GM12878 (cell line): ENCODE measurements around the gene FLT1. TPM values are rescaled to one million over a fixed set of nuclear protein-coding genes. Genes with fewer than 3 reads are reported as not detected.

Source experiments
- ATAC-seq: fragments of 200-7000 bp; cut with Tn5 transposase; 3 replicates; pipeline ENCODE4 v1.9.1; 2020; ENCODE audit warnings: mild to moderate bottlenecking, moderate library complexity
- BruUV-seq: library from RNA; stranded (reverse); fragments of 400-500 nt; replicated peaks from 2 replicates; lab custom pipeline; 2021; lab: Mats Ljungman, UMichigan
- CTCF ChIA-PET: fragments of 300-600 bp; sonication (Branson Sonifier 250); formaldehyde crosslinking; extraction: SDS; loops from one replicate; lab custom pipeline; 2021; ENCODE audit warnings: inconsistent platforms; lab: Yijun Ruan, JAX
- POLR2A ChIA-PET: fragments of 350-600 bp; formaldehyde crosslinking; extraction: SDS; loops from one replicate; lab custom pipeline; 2021; ENCODE audit warnings: inconsistent platforms; lab: Charles Lee
- RAD21 ChIA-PET: fragments of 300-600 bp; sonication (Branson Sonifier 250); formaldehyde crosslinking; loops from one replicate; lab custom pipeline; 2023; ENCODE audit warnings: antibody characterized with exemption; ENCODE audit not compliant: unreplicated experiment; lab: Charles Lee
- SMC1A ChIA-PET: fragments of 300-600 bp; sonication (Branson Sonifier 250); formaldehyde crosslinking; loops from one replicate; lab custom pipeline; 2023; ENCODE audit not compliant: unreplicated experiment, uncharacterized antibody; lab: Charles Lee
- DNase-seq: peaks from one replicate; pipeline ENCODE4 v3.0.0-alpha.2; 2011; ENCODE audit warnings: low read depth, low spot score
- FAIRE-seq: peaks from 3 replicates; lab custom pipeline; 2011; peaks lifted over from hg19 to GRCh38; lab: Jason Lieb, UNC
- H2AFZ ChIP-seq: 2 replicates; pipeline ENCODE4 v1.6.0; 2011; ENCODE audit warnings: low read depth, low read length, control low read depth; ENCODE audit not compliant: control insufficient read depth
- H3K27ac ChIP-seq: 2 replicates; pipeline ENCODE4 v1.5.1; 2011; ENCODE audit warnings: control low read depth; ENCODE audit not compliant: control insufficient read depth, insufficient read depth
- H3K27me3 ChIP-seq, 2 experiments: replicated peaks in 1 of 2; 2 replicates each; pipeline versions ENCODE4 v1.6.0 to v1.6.1; 2011; ENCODE audit warnings: low read length in 1 of 2; ENCODE audit not compliant: control insufficient read depth in 2 of 2, insufficient read depth in 2 of 2
- H3K36me3 ChIP-seq, 2 experiments: 2 replicates each; pipeline ENCODE4 v1.5.1; 2011; ENCODE audit warnings: low read length in 1 of 2; ENCODE audit not compliant: control insufficient read depth in 2 of 2, insufficient read depth in 2 of 2
- H3K4me1 ChIP-seq: 2 replicates; pipeline ENCODE4 v1.6.1; 2011; ENCODE audit warnings: mild to moderate bottlenecking, low read length, moderate library complexity, mixed read lengths; ENCODE audit not compliant: control insufficient read depth, insufficient read depth
- H3K4me2 ChIP-seq: 2 replicates; pipeline ENCODE4 v1.6.0; 2011; ENCODE audit warnings: control low read depth; ENCODE audit not compliant: control insufficient read depth, insufficient read depth
- H3K4me3 ChIP-seq: fragments of 200-600 bp; sonication (generic); 2 replicates; pipeline ENCODE4 v1.5.1; 2016
- H3K79me2 ChIP-seq: 2 replicates; pipeline ENCODE4 v1.6.0; 2011; ENCODE audit warnings: low read length; ENCODE audit not compliant: control insufficient read depth, insufficient read depth
- H3K9ac ChIP-seq: 2 replicates; pipeline ENCODE4 v1.8.0; 2011; ENCODE audit warnings: low read length, control low read depth, mixed read lengths; ENCODE audit not compliant: control insufficient read depth, insufficient read depth
- H3K9me3 ChIP-seq: replicated peaks from 3 replicates; pipeline ENCODE4 v1.5.1; 2011; ENCODE audit warnings: mild to moderate bottlenecking, low read length; ENCODE audit not compliant: control insufficient read depth, insufficient read depth
- H4K20me1 ChIP-seq: 2 replicates; pipeline ENCODE4 v1.6.0; 2011; ENCODE audit not compliant: control insufficient read depth, insufficient read depth
- ATF3 ChIP-seq: IDR thresholded peaks from 2 replicates; pipeline ENCODE4 v1.6.1; 2011; ENCODE audit warnings: low read depth, mild to moderate bottlenecking, low read length, moderate library complexity, borderline replicate concordance; ENCODE audit errors: extremely low read depth
- HDGF ChIP-seq: fragments of 450-650 bp; IDR thresholded peaks from 2 replicates; pipeline ENCODE4 v1.6.1; 2016; ENCODE audit warnings: antibody characterized with exemption
- MYB ChIP-seq: fragments of 150-350 bp; IDR thresholded peaks from 2 replicates; pipeline ENCODE4 v1.6.1; 2014; ENCODE audit warnings: mild to moderate bottlenecking, low read depth, low read length, borderline replicate concordance
- NBN ChIP-seq: fragments of 450-650 bp; IDR thresholded peaks from 2 replicates; pipeline ENCODE4 v1.6.1; 2016
- PRDM15 ChIP-seq: fragments of 450-650 bp; formaldehyde crosslinking; IDR thresholded peaks from 2 replicates; pipeline ENCODE4 v1.4.0; 2020; ENCODE audit warnings: mild to moderate bottlenecking, moderate library complexity
- RELA ChIP-seq: fragments of 450-650 bp; IDR thresholded peaks from 2 replicates; pipeline ENCODE4 v1.8.0; 2014; ENCODE audit warnings: borderline replicate concordance; ENCODE audit not compliant: partially characterized antibody
- RFX5 ChIP-seq: IDR thresholded peaks from 2 replicates; pipeline ENCODE4 v1.6.1; 2011; ENCODE audit warnings: low read depth, low read length, improper control_type of control experiment
- SMAD1 ChIP-seq: fragments of 450-650 bp; IDR thresholded peaks from 2 replicates; pipeline ENCODE4 v1.6.1; 2018; ENCODE audit warnings: mild to moderate bottlenecking, low read depth; ENCODE audit not compliant: partially characterized antibody
- SMARCA5 ChIP-seq: fragments of 450-650 bp; IDR thresholded peaks from 2 replicates; pipeline ENCODE4 v1.6.1; 2017; ENCODE audit warnings: mild to moderate bottlenecking
- USF1 ChIP-seq: IDR thresholded peaks from 2 replicates; pipeline ENCODE4 v1.6.1; 2011; ENCODE audit warnings: borderline replicate concordance, low read depth, mild to moderate bottlenecking, moderate library complexity, mixed read lengths, low read length; ENCODE audit not compliant: insufficient read depth; ENCODE audit errors: extremely low read length
- YY1 ChIP-seq: IDR thresholded peaks from 2 replicates; pipeline ENCODE4 v1.6.1; 2011; ENCODE audit warnings: low read depth, mild to moderate bottlenecking, low read length
- ZNF622 ChIP-seq: fragments of 450-650 bp; IDR thresholded peaks from 2 replicates; pipeline ENCODE4 v1.6.1; 2017; ENCODE audit warnings: mild to moderate bottlenecking, inconsistent platforms
- ZZZ3 ChIP-seq: IDR thresholded peaks from 2 replicates; pipeline ENCODE4 v1.6.1; 2011; ENCODE audit warnings: low read depth; ENCODE audit not compliant: control insufficient read depth, insufficient read length
- whole genome bisulfite sequencing: methylation state at CpG from one replicate; pipeline ENCODE4 v1.1.6; 2016; ENCODE audit warnings: low lambda C conversion rate; ENCODE audit not compliant: insufficient replicate concordance, insufficient coverage; ENCODE audit errors: missing lambda C conversion rate; 5-methylcytosine and 5-hydroxymethylcytosine counted together
- in situ Hi-C: fragments of 300-500 bp; cut with MboI; formaldehyde crosslinking; loops from 9 replicates; pipeline ENCODE4 v1.14.3; 2018; ENCODE audit warnings: mixed read lengths
- intact Hi-C: fragments of 100-400 bp; cut with micrococcal nuclease; formaldehyde crosslinking; loops from one replicate; pipeline ENCODE4 v1.14.2; 2022; ENCODE audit not compliant: unreplicated experiment
- polyA plus RNA-seq, 11 experiments: library from polyadenylated mRNA; depleted of rRNA in 4 of 11; unstranded in 6 of 11; stranded (reverse) in 5 of 11; fragments of >200 nt; fragmentation: Nextera tagmentation in 4 of 11; fragmentation: Illumina TruSeq in 1 of 11; extraction: Ambion mirVana in 4 of 11; extraction: Trizol in 1 of 11; gene quantifications; 1 replicate in 1 of 11; 2 replicates in 10 of 11; pipeline versions ENCODE4 v1.2.1 to v1.2.3, GENCODE V29; 2011 to 2016; ENCODE audit warnings: inconsistent platforms in 2 of 11, missing spikeins in 2 of 11, low read depth in 1 of 11
- total RNA-seq, 4 experiments: library from RNA; depleted of rRNA in 3 of 4; stranded (reverse); fragments of >200 nt in 3 of 4; fragmentation: Illumina TruSeq in 1 of 4; extraction: Trizol in 1 of 4; gene quantifications; 2 replicates each; pipeline versions ENCODE4 v1.2.1 to v1.2.3, GENCODE V29; 2013 to 2021

Gene FLT1
- total and polyA plus RNA-seq, 10 of the 15 experiments (the other 5 are each of a cell fraction or from before 2014, with no cell fraction given): 0.55 to 5.6 (median 0.84) TPM

- Histone ChIP-seq H4K20me1 (no peaks in the 10 kb centered on the region), H3K79me2 (no peaks in the 10 kb centered on the region), H3K36me3 (no peaks in the 10 kb centered on the region), H3K4me1 (no peaks in the 10 kb centered on the region), H3K27ac (no peak overlapping the region), H3K4me3 (no peak overlapping the region), H2AFZ (no peak overlapping the region), H3K27me3 (no peaks in the 10 kb centered on the region), H3K9ac (no peak overlapping the region), H3K4me2 (no peak overlapping the region), H3K9me3 (no peaks in the 10 kb centered on the region; the same call in 1 of the 3 replicates)
- intact Hi-C loops: no loop called here
- BruUV-seq: no TSS peak
- DNase-seq (no peak), FAIRE-seq (no peak), ATAC-seq (no peak)
- ChIA-PET POLR2A (no interaction called here), CTCF (no interaction called here), SMC1A (no interaction called here), RAD21 (no interaction called here)
- TF ChIP-seq USF1 (no peak), SMARCA5 (no peak), RELA (no peak), ZNF622 (no peak), MYB (no peak), HDGF (no peak), ZZZ3 (no peak), ATF3 (no peak), YY1 (no peak), NBN (no peak), RFX5 (no peak), SMAD1 (no peak), PRDM15 (no peak)
- in situ Hi-C loops: no loop called here
- 64% methylated on average over 2 of the region's 2 CpGs for WGBS
Measured at GRCh38 chr13:28458608-28459007, 36.3 kb downstream of the FLT1 start.
